Kasumi-1 (cell line): ENCODE measurements around the gene MAP4.
"Not testable (repeated sequence)": the region's sequence is repeated elsewhere in the genome, so short reads cannot be mapped to it uniquely, and the experiment has no call there.

Source experiments
- DNase-seq, 2 experiments: peaks; one replicate each; lab custom pipeline; 2025; lab: John Stamatoyannopoulos, UW

The MAP4 gene

GRCh38 chr3:47892286-47893040 lies 123.8 kb downstream of the MAP4 start:
- no peak for DNase-seq

- DNase-seq, result no peak
Observed at GRCh38 chr3:47891613-47892005, 124.6 kb downstream of the MAP4 start.

GRCh38 chr3:47890828-47891612 lies 125.2 kb downstream of the MAP4 start:
- no peak for DNase-seq

- DNase-seq, result no peak
Observed at GRCh38 chr3:47890126-47890827, 125.9 kb downstream of the MAP4 start.

- no peak for DNase-seq
Observed at GRCh38 chr3:47888986-47889757, 127.0 kb downstream of the MAP4 start.

GRCh38 chr3:47887991-47888390 lies 128.2 kb downstream of the MAP4 start:
- DNase-seq, result not testable (repeated sequence)

GRCh38 chr3:47885168-47885567 lies 131.0 kb downstream of the MAP4 start:
- no peak for DNase-seq

GRCh38 chr3:47884603-47885002 lies 131.6 kb downstream of the MAP4 start:
- DNase-seq, result no peak

- peak; percentile 11 to 28 for DNase-seq
Observed at GRCh38 chr3:47882338-47882737, 133.9 kb downstream of the MAP4 start.

GRCh38 chr3:47877719-47878118 lies 138.5 kb downstream of the MAP4 start:
- DNase-seq, result no peak

GRCh38 chr3:47877290-47877689 lies 138.9 kb downstream of the MAP4 start:
- no peak for DNase-seq

GRCh38 chr3:47874913-47875312 lies 141.3 kb downstream of the MAP4 start:
- DNase-seq, result no peak

GRCh38 chr3:47874438-47874837 lies 141.8 kb downstream of the MAP4 start:
- no peak for DNase-seq

GRCh38 chr3:47872916-47873315 lies 143.3 kb downstream of the MAP4 start:
- no peak for DNase-seq

- no peak for DNase-seq
Observed at GRCh38 chr3:47871389-47871788, 144.8 kb downstream of the MAP4 start.

- no peak for DNase-seq
Observed at GRCh38 chr3:47870702-47871260, 145.4 kb downstream of the MAP4 start.

GRCh38 chr3:47870156-47870555 lies 146.1 kb downstream of the MAP4 start:
- DNase-seq, result no peak

- DNase-seq, result no peak
Observed at GRCh38 chr3:47868306-47868705, 147.9 kb downstream of the MAP4 start.

- DNase-seq, result no peak
Observed at GRCh38 chr3:47867451-47868044, 148.7 kb downstream of the MAP4 start.

- no peak for DNase-seq
Observed at GRCh38 chr3:47865192-47865591, 151.0 kb downstream of the MAP4 start.

- DNase-seq, result no peak
Observed at GRCh38 chr3:47863391-47864128, 152.7 kb downstream of the MAP4 start.
